Measurements from ENCODE around the gene CYP24A1. TPM values are rescaled to one million over a fixed set of nuclear protein-coding genes. Genes with fewer than 3 reads are reported as not detected.

Gene CYP24A1
- total and polyA plus RNA-seq, 2 experiments from 2014 or later = 0.43 to 1.2 TPM

GRCh38 chr20:54197621-54198604 is 24.1 kb upstream of the CYP24A1 start:
- H3K9me2 ChIP-seq (ENCODE audit: insufficient read depth) = no peaks in the 10 kb centered on the region
- H4K20me1 ChIP-seq (ENCODE audit: insufficient read depth) = no peaks in the 10 kb centered on the region
- no peaks in the 10 kb centered on the region for H3K27me3 ChIP-seq (replicated peaks; ENCODE audit: insufficient read depth)
- no peak overlapping the region for H3K4me3 ChIP-seq
- WGBS, 2 experiments (ENCODE audit: low coverage in 1 of 2, low lambda C conversion rate in 2 of 2, missing lambda C conversion rate in 2 of 2) = 53 to 61% methylated on average over 13 of the region's 13 CpGs
- H2AFZ ChIP-seq = no peak overlapping the region
- 0 out of 2 replicates have a peak, but pooled peaks cover 6% of the 10 kb centered on the region for H3F3A ChIP-seq (ENCODE audit: insufficient read depth)
- H3K36me3 ChIP-seq (ENCODE audit: low read depth) = no peaks in the 10 kb centered on the region
- TF ChIP-seq EZH2 (IDR thresholded peaks at IDR 0.05; ENCODE audit: insufficient read depth, poor library complexity, severe bottlenecking) (no peak), EZH2phosphoT487 (IDR thresholded peaks at IDR 0.05; ENCODE audit: insufficient read depth, low read depth) (no peak)
- peaks cover 8% of the 10 kb centered on the region for H3K4me1 ChIP-seq (ENCODE audit: insufficient read depth)
- no peak overlapping the region for H3K4me2 ChIP-seq (ENCODE audit: unreplicated experiment)
- no peaks in the 10 kb centered on the region for H3K9me3 ChIP-seq (ENCODE audit: low read depth)
- DNase-seq = peak; percentile 85
- no peak overlapping the region for H3K9ac ChIP-seq
- H3K79me2 ChIP-seq (ENCODE audit: insufficient read depth) = no peaks in the 10 kb centered on the region
- in situ Hi-C loops (cut with MboI) = loop anchor here (5.0 to 25.0 kb wide), 3 partner anchors 101 to 611 kb away; partner anchors contain the start of gene ZNF217
- H3K27ac ChIP-seq = no peak overlapping the region

- H3F3A ChIP-seq (ENCODE audit: insufficient read depth) = 0 out of 2 replicates have a peak, but pooled peaks cover 6% of the 10 kb centered on the region
- no peak overlapping the region for H3K4me2 ChIP-seq (ENCODE audit: unreplicated experiment)
- in situ Hi-C loops (cut with MboI) = loop anchor here (5.0 to 25.0 kb wide), 3 partner anchors 98 to 608 kb away; partner anchors contain the start of gene ZNF217
- H3K9me3 ChIP-seq (ENCODE audit: low read depth) = no peaks in the 10 kb centered on the region
- no peak overlapping the region for H3K4me3 ChIP-seq
- no peaks in the 10 kb centered on the region for H4K20me1 ChIP-seq (ENCODE audit: insufficient read depth)
- no peak overlapping the region for H2AFZ ChIP-seq
- H3K36me3 ChIP-seq (ENCODE audit: low read depth) = no peaks in the 10 kb centered on the region
- peaks cover 8% of the 10 kb centered on the region for H3K4me1 ChIP-seq (ENCODE audit: insufficient read depth)
- 88 to 90% methylated on average over 13 of the region's 13 CpGs for WGBS, 2 experiments (ENCODE audit: low coverage in 1 of 2, low lambda C conversion rate in 2 of 2, missing lambda C conversion rate in 2 of 2)
- no peaks in the 10 kb centered on the region for H3K27me3 ChIP-seq (replicated peaks; ENCODE audit: insufficient read depth)
- H3K9me2 ChIP-seq (ENCODE audit: insufficient read depth) = no peaks in the 10 kb centered on the region
- no peak for DNase-seq
- no peaks in the 10 kb centered on the region for H3K79me2 ChIP-seq (ENCODE audit: insufficient read depth)
- H3K27ac ChIP-seq = no peak overlapping the region
- H3K9ac ChIP-seq = no peak overlapping the region
- TF ChIP-seq EZH2 (IDR thresholded peaks at IDR 0.05; ENCODE audit: insufficient read depth, poor library complexity, severe bottlenecking) = no peak
- TF ChIP-seq EZH2phosphoT487 (IDR thresholded peaks at IDR 0.05; ENCODE audit: insufficient read depth, low read depth) = no peak
Observed at GRCh38 chr20:54195483-54196472, 22.0 kb upstream of the CYP24A1 start.

- no peak overlapping the region for H3K4me2 ChIP-seq (ENCODE audit: unreplicated experiment)
- no peak overlapping the region for H3K9ac ChIP-seq
- no peaks in the 10 kb centered on the region for H3K36me3 ChIP-seq (ENCODE audit: low read depth)
- H3K9me3 ChIP-seq (ENCODE audit: low read depth) = no peaks in the 10 kb centered on the region
- in situ Hi-C loops (cut with MboI) = loop anchor here (5.0 to 25.0 kb wide), 3 partner anchors 98 to 608 kb away; partner anchors contain the start of gene ZNF217
- WGBS, 2 experiments (ENCODE audit: low coverage in 1 of 2, low lambda C conversion rate in 2 of 2, missing lambda C conversion rate in 2 of 2) = 80% methylated on average over 11 of the region's 11 CpGs
- 0 out of 2 replicates have a peak, but pooled peaks cover 6% of the 10 kb centered on the region for H3F3A ChIP-seq (ENCODE audit: insufficient read depth)
- no peaks in the 10 kb centered on the region for H3K9me2 ChIP-seq (ENCODE audit: insufficient read depth)
- H4K20me1 ChIP-seq (ENCODE audit: insufficient read depth) = no peaks in the 10 kb centered on the region
- H3K27ac ChIP-seq = no peak overlapping the region
- peak; percentile 54 for DNase-seq
- no peak overlapping the region for H3K4me3 ChIP-seq
- no peak for TF ChIP-seq EZH2 (IDR thresholded peaks at IDR 0.05; ENCODE audit: insufficient read depth, poor library complexity, severe bottlenecking)
- no peak for TF ChIP-seq EZH2phosphoT487 (IDR thresholded peaks at IDR 0.05; ENCODE audit: insufficient read depth, low read depth)
- no peaks in the 10 kb centered on the region for H3K79me2 ChIP-seq (ENCODE audit: insufficient read depth)
- no peaks in the 10 kb centered on the region for H3K27me3 ChIP-seq (replicated peaks; ENCODE audit: insufficient read depth)
- H3K4me1 ChIP-seq (ENCODE audit: insufficient read depth) = peaks cover 10% of the 10 kb centered on the region
- H2AFZ ChIP-seq = no peak overlapping the region
Observed at GRCh38 chr20:54194724-54195438, 21.1 kb upstream of the CYP24A1 start.
